HEK293 (cell line): ENCODE data around the gene HEYL.

Source experiments
- ZBTB1 ChIP-seq: fragments of 450-650 bp; formaldehyde crosslinking; IDR thresholded peaks from 2 replicates; pipeline ENCODE4 v1.5.1; 2016; ENCODE audit warnings: missing biosample characterization, missing genetic modification characterization
- TF ChIP-seq, protein P1 (sequence below): fragments of 450-650 bp; formaldehyde crosslinking; IDR thresholded peaks from 2 replicates; pipeline ENCODE4 v1.5.1; 2016; ENCODE audit warnings: missing biosample characterization, missing genetic modification characterization
- TF ChIP-seq, protein P2 (sequence below): fragments of 450-650 bp; formaldehyde crosslinking; optimal IDR thresholded peaks from 2 replicates; pipeline ENCODE3; 2016; ENCODE audit warnings: missing biosample characterization, mild to moderate bottlenecking, missing genetic modification characterization

DNA sequence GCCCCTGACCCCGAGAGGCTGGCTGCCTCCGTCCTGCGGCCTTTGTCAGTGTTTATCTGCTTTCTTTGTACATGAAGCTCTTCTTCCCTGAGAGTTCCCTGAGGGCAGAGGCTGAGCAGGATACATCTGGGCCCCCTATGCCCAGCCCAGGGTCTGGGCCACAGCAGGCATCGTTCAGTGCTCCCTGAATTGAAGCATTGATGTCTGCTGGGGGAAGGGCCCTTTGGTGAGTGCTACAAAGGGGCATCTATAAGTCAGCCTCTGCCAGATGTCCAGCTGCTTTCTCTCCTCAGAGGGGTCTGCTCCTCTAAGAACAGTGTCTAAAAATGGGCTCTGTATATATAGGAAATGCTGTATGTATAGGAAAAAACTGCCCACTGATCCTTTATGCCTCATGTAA, 2.1 kb downstream of the HEYL start:
- TF ChIP-seq, protein P1, sequence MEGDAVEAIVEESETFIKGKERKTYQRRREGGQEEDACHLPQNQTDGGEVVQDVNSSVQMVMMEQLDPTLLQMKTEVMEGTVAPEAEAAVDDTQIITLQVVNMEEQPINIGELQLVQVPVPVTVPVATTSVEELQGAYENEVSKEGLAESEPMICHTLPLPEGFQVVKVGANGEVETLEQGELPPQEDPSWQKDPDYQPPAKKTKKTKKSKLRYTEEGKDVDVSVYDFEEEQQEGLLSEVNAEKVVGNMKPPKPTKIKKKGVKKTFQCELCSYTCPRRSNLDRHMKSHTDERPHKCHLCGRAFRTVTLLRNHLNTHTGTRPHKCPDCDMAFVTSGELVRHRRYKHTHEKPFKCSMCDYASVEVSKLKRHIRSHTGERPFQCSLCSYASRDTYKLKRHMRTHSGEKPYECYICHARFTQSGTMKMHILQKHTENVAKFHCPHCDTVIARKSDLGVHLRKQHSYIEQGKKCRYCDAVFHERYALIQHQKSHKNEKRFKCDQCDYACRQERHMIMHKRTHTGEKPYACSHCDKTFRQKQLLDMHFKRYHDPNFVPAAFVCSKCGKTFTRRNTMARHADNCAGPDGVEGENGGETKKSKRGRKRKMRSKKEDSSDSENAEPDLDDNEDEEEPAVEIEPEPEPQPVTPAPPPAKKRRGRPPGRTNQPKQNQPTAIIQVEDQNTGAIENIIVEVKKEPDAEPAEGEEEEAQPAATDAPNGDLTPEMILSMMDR (tag by site-specific recombination), result no peak
- TF ChIP-seq, protein P2, sequence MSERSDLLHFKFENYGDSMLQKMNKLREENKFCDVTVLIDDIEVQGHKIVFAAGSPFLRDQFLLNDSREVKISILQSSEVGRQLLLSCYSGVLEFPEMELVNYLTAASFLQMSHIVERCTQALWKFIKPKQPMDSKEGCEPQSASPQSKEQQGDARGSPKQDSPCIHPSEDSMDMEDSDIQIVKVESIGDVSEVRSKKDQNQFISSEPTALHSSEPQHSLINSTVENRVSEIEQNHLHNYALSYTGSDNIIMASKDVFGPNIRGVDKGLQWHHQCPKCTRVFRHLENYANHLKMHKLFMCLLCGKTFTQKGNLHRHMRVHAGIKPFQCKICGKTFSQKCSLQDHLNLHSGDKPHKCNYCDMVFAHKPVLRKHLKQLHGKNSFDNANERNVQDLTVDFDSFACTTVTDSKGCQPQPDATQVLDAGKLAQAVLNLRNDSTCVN, result no peak
- no peak for TF ChIP-seq ZBTB1
